ENCODE results near the gene KRT83.
"Not testable (repeated sequence)": the region's sequence is repeated elsewhere in the genome, so short reads cannot be mapped to it uniquely, and the experiment has no call there.

KRT83 gene

GRCh38 chr12:52349196-52349595, 28.0 kb upstream of the KRT83 start:
- TF ChIP-seq CTCF (IDR thresholded peaks at IDR 0.05; ENCODE audit: control insufficient read depth, insufficient read depth, low read depth, low read length, missing control alignments): no peak
- no peak for DNase-seq (ENCODE audit: low read depth)
- H3K4me3 ChIP-seq (ENCODE audit: control insufficient read depth, low read depth, low read length): no peak overlapping the region

- no peak overlapping the region for H3K4me3 ChIP-seq (ENCODE audit: control insufficient read depth, low read depth, low read length)
- no peak for TF ChIP-seq CTCF (IDR thresholded peaks at IDR 0.05; ENCODE audit: control insufficient read depth, insufficient read depth, low read depth, low read length, missing control alignments)
- no peak for DNase-seq (ENCODE audit: low read depth)
Observed at GRCh38 chr12:52347551-52348510, 26.6 kb upstream of the KRT83 start.

- no peak overlapping the region for H3K4me3 ChIP-seq (ENCODE audit: control insufficient read depth, low read depth, low read length)
- TF ChIP-seq CTCF (IDR thresholded peaks at IDR 0.05; ENCODE audit: control insufficient read depth, insufficient read depth, low read depth, low read length, missing control alignments): no peak
- DNase-seq (ENCODE audit: low read depth): no peak
Observed at GRCh38 chr12:52347016-52347415, 25.8 kb upstream of the KRT83 start.

GRCh38 chr12:52346593-52346992, 25.4 kb upstream of the KRT83 start:
- no peak for DNase-seq (ENCODE audit: low read depth)
- no peak overlapping the region for H3K4me3 ChIP-seq (ENCODE audit: control insufficient read depth, low read depth, low read length)
- TF ChIP-seq CTCF (IDR thresholded peaks at IDR 0.05; ENCODE audit: control insufficient read depth, insufficient read depth, low read depth, low read length, missing control alignments): no peak

- H3K4me3 ChIP-seq (ENCODE audit: control insufficient read depth, low read depth, low read length); DNase-seq (ENCODE audit: low read depth): not testable (repeated sequence)
Observed at GRCh38 chr12:52345041-52345440, 23.8 kb upstream of the KRT83 start.

GRCh38 chr12:52344111-52344510, 22.9 kb upstream of the KRT83 start:
- TF ChIP-seq CTCF (IDR thresholded peaks at IDR 0.05; ENCODE audit: control insufficient read depth, insufficient read depth, low read depth, low read length, missing control alignments): no peak
- no peak overlapping the region for H3K4me3 ChIP-seq (ENCODE audit: control insufficient read depth, low read depth, low read length)
- no peak for DNase-seq (ENCODE audit: low read depth)

- no peak for TF ChIP-seq CTCF (IDR thresholded peaks at IDR 0.05; ENCODE audit: control insufficient read depth, insufficient read depth, low read depth, low read length, missing control alignments)
Observed at GRCh38 chr12:52343550-52343949, 22.4 kb upstream of the KRT83 start.

More at GRCh38 chr12:52343550-52343949, 22.4 kb upstream of the KRT83 start:
- DNase-seq (ENCODE audit: low read depth): no peak
- no peak overlapping the region for H3K4me3 ChIP-seq (ENCODE audit: control insufficient read depth, low read depth, low read length)
